ENCODE data around the gene CCDC88C.

GRCh38 chr14:91318911-91319310, 98.7 kb downstream of the CCDC88C start:
- no peak for TF ChIP-seq POLR2A (IDR thresholded peaks at IDR 0.05)
- no peak for TF ChIP-seq CTCF (IDR thresholded peaks at IDR 0.05)
